ENCODE measurements around the gene DGKQ. TPM values are rescaled to one million over a fixed set of nuclear protein-coding genes. Genes with fewer than 3 reads are reported as not detected.
"Not testable (repeated sequence)": the region's sequence is repeated elsewhere in the genome, so short reads cannot be mapped to it uniquely, and the experiment has no call there.

The DGKQ gene
- total and polyA plus RNA-seq, 2 experiments from 2014 or later = 4.0 to 22.4 TPM

GRCh38 chr4:927566-927965, 45.8 kb downstream of the DGKQ start:
- ATAC-seq; H3K36me3 Mint-ChIP-seq (ENCODE audit: low read depth); H3K27ac Mint-ChIP-seq; H3K4me3 ChIP-seq; H3K36me3 ChIP-seq (ENCODE audit: insufficient read depth); H3K4me3 Mint-ChIP-seq; H3K27me3 ChIP-seq (ENCODE audit: insufficient read depth); H3K4me2 ChIP-seq; H3K9me2 ChIP-seq (ENCODE audit: insufficient read depth); H3F3A ChIP-seq (replicated peaks; ENCODE audit: low read depth); H3K27ac ChIP-seq (ENCODE audit: low read depth); DNase-seq (ENCODE audit: low spot score); H2AFZ ChIP-seq; H3K4me1 ChIP-seq (ENCODE audit: insufficient read depth); H3K9me3 Mint-ChIP-seq: not testable (repeated sequence)
- Histone ChIP-seq H4K20me1 (replicated peaks; ENCODE audit: insufficient read depth) (peaks cover 39% of the 10 kb centered on the region), H3K79me2 (replicated peaks; ENCODE audit: insufficient read depth) (peaks cover 81% of the 10 kb centered on the region)
- peaks cover 28% of the 10 kb centered on the region for H3K4me1 Mint-ChIP-seq
- H3K27me3 Mint-ChIP-seq (ENCODE audit: insufficient read depth, low read depth, poor library complexity) = peaks cover 16% of the 10 kb centered on the region

DNA sequence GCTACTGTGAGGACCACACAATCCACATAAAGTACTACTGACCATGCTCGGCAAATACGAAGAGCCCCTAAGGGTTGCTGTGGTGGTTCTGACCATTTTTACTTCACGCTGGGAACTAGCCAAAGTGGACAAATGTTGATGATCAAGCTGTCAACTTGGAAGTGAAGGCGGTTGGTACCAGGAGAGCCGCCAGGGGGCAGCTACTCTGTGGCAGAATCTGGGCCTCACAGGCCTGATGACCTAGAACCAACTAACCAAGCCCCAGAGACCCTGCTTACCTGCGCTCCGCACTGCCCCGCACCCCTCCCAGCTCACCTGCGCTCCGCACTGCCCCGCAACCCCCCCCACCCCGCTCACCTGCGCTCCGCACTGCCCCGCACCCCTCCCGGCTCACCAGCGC, 46.8 kb downstream of the DGKQ start:
- Histone ChIP-seq H3K27ac (ENCODE audit: low read depth) (no peak overlapping the region), H3K9me2 (ENCODE audit: insufficient read depth) (no peaks in the 10 kb centered on the region), H3K79me2 (replicated peaks; ENCODE audit: insufficient read depth) (peaks cover 88% of the 10 kb centered on the region), H3K4me1 (ENCODE audit: insufficient read depth) (no peaks in the 10 kb centered on the region; the same call in 1 of the 2 replicates), H3K4me2 (no peak overlapping the region), H4K20me1 (replicated peaks; ENCODE audit: insufficient read depth) (peaks cover 41% of the 10 kb centered on the region), H3K4me3 (no peak overlapping the region), H3K27me3 (ENCODE audit: insufficient read depth) (no peaks in the 10 kb centered on the region), H3K36me3 (ENCODE audit: insufficient read depth) (no peaks in the 10 kb centered on the region), H3F3A (replicated peaks; ENCODE audit: low read depth) (no peaks in the 10 kb centered on the region), H2AFZ (no peak overlapping the region)
- DNase-seq (ENCODE audit: low spot score) (peak; percentile 88), ATAC-seq (peak; percentile 82)
- H3K4me1 Mint-ChIP-seq = peaks cover 28% of the 10 kb centered on the region
- H3K9me3 Mint-ChIP-seq = no peaks in the 10 kb centered on the region
- H3K36me3 Mint-ChIP-seq (ENCODE audit: low read depth) = no peaks in the 10 kb centered on the region
- peaks cover 11% of the 10 kb centered on the region for H3K27me3 Mint-ChIP-seq (ENCODE audit: insufficient read depth, low read depth, poor library complexity)
- TF ChIP-seq CTCF (conservative IDR thresholded peaks at IDR 0.05; ENCODE audit: low read depth in 2 of 2) (peak; percentile 60 to 67), ZNF114 (CRISPR knock-in tag; IDR thresholded peaks at IDR 0.05) (no peak)
- 0 out of 2 replicates have a peak overlapping the region, but pooled peaks have one; percentile 51 for H3K27ac Mint-ChIP-seq
- H3K4me3 Mint-ChIP-seq = no peak overlapping the region; the same call in 2 of the 3 replicates

- Histone ChIP-seq H3K4me1 (ENCODE audit: insufficient read depth) (no peaks in the 10 kb centered on the region; the same call in 1 of the 2 replicates), H3F3A (replicated peaks; ENCODE audit: low read depth) (no peaks in the 10 kb centered on the region), H3K9me2 (ENCODE audit: insufficient read depth) (no peaks in the 10 kb centered on the region), H3K79me2 (replicated peaks; ENCODE audit: insufficient read depth) (peaks cover 88% of the 10 kb centered on the region), H3K27ac (ENCODE audit: low read depth) (no peak overlapping the region), H2AFZ (no peak overlapping the region), H3K4me2 (no peak overlapping the region), H3K4me3 (no peak overlapping the region), H3K36me3 (ENCODE audit: insufficient read depth) (no peaks in the 10 kb centered on the region), H3K27me3 (ENCODE audit: insufficient read depth) (no peaks in the 10 kb centered on the region), H4K20me1 (replicated peaks; ENCODE audit: insufficient read depth) (peaks cover 42% of the 10 kb centered on the region)
- H3K27me3 Mint-ChIP-seq (ENCODE audit: insufficient read depth, low read depth, poor library complexity) = peaks cover 8% of the 10 kb centered on the region
- DNase-seq (ENCODE audit: low spot score) (no peak), ATAC-seq (no peak)
- H3K9me3 Mint-ChIP-seq = no peaks in the 10 kb centered on the region
- peak overlapping the region; percentile 51; the same call in 1 of the 2 replicates for H3K27ac Mint-ChIP-seq
- peak overlapping the region; percentile 18; the same call in 1 of the 3 replicates for H3K4me3 Mint-ChIP-seq
- H3K4me1 Mint-ChIP-seq = peaks cover 22% of the 10 kb centered on the region
- no peaks in the 10 kb centered on the region for H3K36me3 Mint-ChIP-seq (ENCODE audit: low read depth)
- TF ChIP-seq ZNF331 (CRISPR knock-in tag; IDR thresholded peaks at IDR 0.05; ENCODE audit: low read depth) (no peak), JUNB (IDR thresholded peaks at IDR 0.05; ENCODE audit: unreplicated experiment) (no peak), EZH2phosphoT487 (IDR thresholded peaks at IDR 0.05; ENCODE audit: unreplicated experiment) (no peak), STAT1 (IDR thresholded peaks at IDR 0.05; ENCODE audit: unreplicated experiment) (no peak), CREB1 (CRISPR knock-in tag; IDR thresholded peaks at IDR 0.05; ENCODE audit: low read depth) (no peak), POLR2AphosphoS5 (IDR thresholded peaks at IDR 0.05; ENCODE audit: low read depth) (no peak)
- TF ChIP-seq, protein P1, sequence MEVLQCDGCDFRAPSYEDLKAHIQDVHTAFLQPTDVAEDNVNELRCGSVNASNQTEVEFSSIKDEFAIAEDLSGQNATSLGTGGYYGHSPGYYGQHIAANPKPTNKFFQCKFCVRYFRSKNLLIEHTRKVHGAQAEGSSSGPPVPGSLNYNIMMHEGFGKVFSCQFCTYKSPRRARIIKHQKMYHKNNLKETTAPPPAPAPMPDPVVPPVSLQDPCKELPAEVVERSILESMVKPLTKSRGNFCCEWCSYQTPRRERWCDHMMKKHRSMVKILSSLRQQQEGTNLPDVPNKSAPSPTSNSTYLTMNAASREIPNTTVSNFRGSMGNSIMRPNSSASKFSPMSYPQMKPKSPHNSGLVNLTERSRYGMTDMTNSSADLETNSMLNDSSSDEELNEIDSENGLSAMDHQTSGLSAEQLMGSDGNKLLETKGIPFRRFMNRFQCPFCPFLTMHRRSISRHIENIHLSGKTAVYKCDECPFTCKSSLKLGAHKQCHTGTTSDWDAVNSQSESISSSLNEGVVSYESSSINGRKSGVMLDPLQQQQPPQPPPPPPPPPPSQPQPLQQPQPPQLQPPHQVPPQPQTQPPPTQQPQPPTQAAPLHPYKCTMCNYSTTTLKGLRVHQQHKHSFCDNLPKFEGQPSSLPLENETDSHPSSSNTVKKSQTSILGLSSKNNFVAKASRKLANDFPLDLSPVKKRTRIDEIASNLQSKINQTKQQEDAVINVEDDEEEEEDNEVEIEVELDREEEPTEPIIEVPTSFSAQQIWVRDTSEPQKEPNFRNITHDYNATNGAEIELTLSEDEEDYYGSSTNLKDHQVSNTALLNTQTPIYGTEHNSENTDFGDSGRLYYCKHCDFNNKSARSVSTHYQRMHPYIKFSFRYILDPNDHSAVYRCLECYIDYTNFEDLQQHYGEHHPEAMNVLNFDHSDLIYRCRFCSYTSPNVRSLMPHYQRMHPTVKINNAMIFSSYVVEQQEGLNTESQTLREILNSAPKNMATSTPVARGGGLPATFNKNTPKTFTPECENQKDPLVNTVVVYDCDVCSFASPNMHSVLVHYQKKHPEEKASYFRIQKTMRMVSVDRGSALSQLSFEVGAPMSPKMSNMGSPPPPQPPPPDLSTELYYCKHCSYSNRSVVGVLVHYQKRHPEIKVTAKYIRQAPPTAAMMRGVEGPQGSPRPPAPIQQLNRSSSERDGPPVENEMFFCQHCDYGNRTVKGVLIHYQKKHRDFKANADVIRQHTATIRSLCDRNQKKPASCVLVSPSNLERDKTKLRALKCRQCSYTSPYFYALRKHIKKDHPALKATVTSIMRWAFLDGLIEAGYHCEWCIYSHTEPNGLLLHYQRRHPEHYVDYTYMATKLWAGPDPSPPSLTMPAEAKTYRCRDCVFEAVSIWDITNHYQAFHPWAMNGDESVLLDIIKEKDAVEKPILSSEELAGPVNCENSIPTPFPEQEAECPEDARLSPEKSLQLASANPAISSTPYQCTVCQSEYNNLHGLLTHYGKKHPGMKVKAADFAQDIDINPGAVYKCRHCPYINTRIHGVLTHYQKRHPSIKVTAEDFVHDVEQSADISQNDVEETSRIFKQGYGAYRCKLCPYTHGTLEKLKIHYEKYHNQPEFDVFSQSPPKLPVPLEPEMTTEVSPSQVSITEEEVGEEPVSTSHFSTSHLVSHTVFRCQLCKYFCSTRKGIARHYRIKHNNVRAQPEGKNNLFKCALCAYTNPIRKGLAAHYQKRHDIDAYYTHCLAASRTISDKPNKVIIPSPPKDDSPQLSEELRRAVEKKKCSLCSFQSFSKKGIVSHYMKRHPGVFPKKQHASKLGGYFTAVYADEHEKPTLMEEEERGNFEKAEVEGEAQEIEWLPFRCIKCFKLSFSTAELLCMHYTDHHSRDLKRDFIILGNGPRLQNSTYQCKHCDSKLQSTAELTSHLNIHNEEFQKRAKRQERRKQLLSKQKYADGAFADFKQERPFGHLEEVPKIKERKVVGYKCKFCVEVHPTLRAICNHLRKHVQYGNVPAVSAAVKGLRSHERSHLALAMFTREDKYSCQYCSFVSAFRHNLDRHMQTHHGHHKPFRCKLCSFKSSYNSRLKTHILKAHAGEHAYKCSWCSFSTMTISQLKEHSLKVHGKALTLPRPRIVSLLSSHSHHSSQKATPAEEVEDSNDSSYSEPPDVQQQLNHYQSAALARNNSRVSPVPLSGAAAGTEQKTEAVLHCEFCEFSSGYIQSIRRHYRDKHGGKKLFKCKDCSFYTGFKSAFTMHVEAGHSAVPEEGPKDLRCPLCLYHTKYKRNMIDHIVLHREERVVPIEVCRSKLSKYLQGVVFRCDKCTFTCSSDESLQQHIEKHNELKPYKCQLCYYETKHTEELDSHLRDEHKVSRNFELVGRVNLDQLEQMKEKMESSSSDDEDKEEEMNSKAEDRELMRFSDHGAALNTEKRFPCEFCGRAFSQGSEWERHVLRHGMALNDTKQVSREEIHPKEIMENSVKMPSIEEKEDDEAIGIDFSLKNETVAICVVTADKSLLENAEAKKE (CRISPR knock-in tag; IDR thresholded peaks at IDR 0.05) = no peak
These were observed 47.4 kb downstream of the DGKQ start for GRCh38 chr4:925771-926500.

Data from GM23338 (cell line).